KOPT-K1 (cell line): ENCODE data around the gene PVALEF.
"Not testable (repeated sequence)": the region's sequence is repeated elsewhere in the genome, so short reads cannot be mapped to it uniquely, and the experiment has no call there.

Source experiments
- H3K27ac ChIP-seq: fragments of 200-600 bp; sonication (generic); 2 replicates; pipeline ENCODE4 v1.5.1; 2016; ENCODE audit warnings: antibody characterized with exemption, mild to moderate bottlenecking, low read depth, low read length; ENCODE audit not compliant: poor library complexity, severe bottlenecking
- H3K36me3 ChIP-seq: fragments of 200-600 bp; sonication (generic); 2 replicates; pipeline ENCODE4 v1.5.1; 2017; ENCODE audit warnings: antibody characterized with exemption, mild to moderate bottlenecking, low read length, moderate library complexity; ENCODE audit not compliant: insufficient read depth
- H3K9me3 ChIP-seq: fragments of 200-600 bp; sonication (generic); 2 replicates; pipeline ENCODE4 v1.5.1; 2017; ENCODE audit warnings: antibody characterized with exemption, low read length, mild to moderate bottlenecking; ENCODE audit not compliant: insufficient read depth, poor library complexity, severe bottlenecking

Gene PVALEF

DNA sequence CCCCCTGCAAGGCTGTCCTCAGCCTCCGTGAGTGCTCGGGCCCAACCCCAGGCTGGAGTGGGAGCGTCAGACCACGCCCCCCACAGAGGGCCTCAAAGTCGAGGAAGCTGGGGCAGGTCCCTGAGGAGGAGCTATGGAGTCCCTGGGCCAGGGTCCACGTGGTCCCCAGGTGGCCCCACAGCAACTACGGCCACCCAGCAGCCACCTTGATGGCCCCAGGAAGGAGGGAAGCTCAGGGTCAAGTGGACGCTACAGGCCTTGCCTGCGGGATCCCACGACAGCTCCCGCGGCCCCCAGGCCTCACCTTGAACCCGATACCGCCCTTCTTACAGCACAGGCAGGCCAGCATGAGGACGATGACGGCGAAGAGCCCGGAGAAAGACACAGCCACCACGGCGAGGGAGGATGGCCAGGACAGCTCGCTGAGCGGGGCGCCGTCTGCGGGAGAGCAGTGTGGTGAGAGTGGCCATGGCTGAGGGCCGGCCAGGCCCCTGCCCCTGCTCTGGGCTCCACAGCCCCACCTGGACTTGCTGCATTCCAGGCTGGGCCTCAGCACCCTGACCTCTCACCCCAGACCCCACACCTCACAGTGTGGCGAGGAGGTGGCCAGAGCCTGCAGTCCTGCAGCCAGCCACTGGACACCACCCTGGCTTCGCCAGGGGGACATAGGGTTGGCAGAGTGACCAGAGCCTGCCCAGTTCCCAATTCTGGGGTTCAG lies 31.1 kb upstream of the PVALEF start:
- H3K9me3 ChIP-seq: no peaks in the 10 kb centered on the region
- H3K36me3 ChIP-seq: no peaks in the 10 kb centered on the region
- no peak overlapping the region for H3K27ac ChIP-seq

- Histone ChIP-seq H3K9me3 (no peaks in the 10 kb centered on the region), H3K36me3 (no peaks in the 10 kb centered on the region), H3K27ac (no peak overlapping the region)
These were observed 29.6 kb upstream of the PVALEF start for GRCh38 chr17:81135505-81136278.

- Histone ChIP-seq H3K9me3 (no peaks in the 10 kb centered on the region), H3K36me3 (no peaks in the 10 kb centered on the region), H3K27ac (no peak overlapping the region)
These were observed 28.9 kb upstream of the PVALEF start for GRCh38 chr17:81136366-81136765.

- H3K27ac ChIP-seq: no peak overlapping the region
- H3K36me3 ChIP-seq: no peaks in the 10 kb centered on the region
- no peaks in the 10 kb centered on the region for H3K9me3 ChIP-seq
These were observed 28.1 kb upstream of the PVALEF start for GRCh38 chr17:81137248-81137647.

- H3K27ac ChIP-seq: no peak overlapping the region
- H3K9me3 ChIP-seq: no peaks in the 10 kb centered on the region
- no peaks in the 10 kb centered on the region for H3K36me3 ChIP-seq
These were observed 27.2 kb upstream of the PVALEF start for GRCh38 chr17:81138083-81138482.

GRCh38 chr17:81138500-81138899 lies 26.8 kb upstream of the PVALEF start:
- H3K36me3 ChIP-seq: no peaks in the 10 kb centered on the region
- H3K27ac ChIP-seq: no peak overlapping the region
- no peaks in the 10 kb centered on the region for H3K9me3 ChIP-seq

DNA sequence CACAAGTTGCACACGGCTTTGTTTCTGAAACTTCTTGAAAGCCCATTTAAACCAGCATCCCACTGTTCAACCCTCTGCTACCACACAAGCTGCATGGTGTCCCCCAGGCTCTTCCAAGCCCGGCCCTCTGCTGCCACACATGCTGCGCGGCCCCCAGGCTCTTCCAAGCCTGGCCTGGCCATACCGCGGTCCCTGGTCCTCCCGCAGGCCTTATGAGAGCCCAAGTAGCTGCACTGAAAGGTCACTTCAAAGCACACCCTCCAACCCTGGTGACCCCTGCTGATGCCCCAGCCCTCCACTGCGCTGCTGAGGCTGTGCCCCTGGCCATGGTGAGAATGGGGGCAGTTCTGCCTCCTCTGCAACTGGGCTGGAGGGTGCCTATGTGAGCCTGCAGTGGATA lies 25.9 kb upstream of the PVALEF start:
- no peak overlapping the region for H3K27ac ChIP-seq
- H3K36me3 ChIP-seq: no peaks in the 10 kb centered on the region
- H3K9me3 ChIP-seq: no peaks in the 10 kb centered on the region

DNA sequence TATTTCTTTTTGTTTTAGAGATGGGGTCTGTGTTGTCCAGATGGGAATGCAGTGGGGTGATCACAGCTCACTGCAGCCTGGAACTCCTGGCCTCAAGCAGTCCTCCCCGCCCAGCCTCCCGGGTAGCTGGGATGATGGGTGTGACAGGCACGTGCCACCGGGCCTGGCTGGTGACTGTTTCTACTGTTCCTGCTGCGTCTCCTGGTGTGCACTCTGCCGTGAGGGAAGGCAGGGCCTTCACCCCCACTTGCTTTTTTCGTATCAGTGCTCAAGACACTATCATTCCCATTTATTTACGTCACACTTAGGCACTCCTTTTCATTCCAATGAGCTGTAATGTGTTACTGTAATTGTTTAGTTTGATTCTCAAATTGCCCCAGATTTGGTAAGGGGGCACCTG lies 25.3 kb upstream of the PVALEF start:
- Histone ChIP-seq H3K9me3 (no peaks in the 10 kb centered on the region), H3K36me3 (no peaks in the 10 kb centered on the region), H3K27ac (no peak overlapping the region)

DNA sequence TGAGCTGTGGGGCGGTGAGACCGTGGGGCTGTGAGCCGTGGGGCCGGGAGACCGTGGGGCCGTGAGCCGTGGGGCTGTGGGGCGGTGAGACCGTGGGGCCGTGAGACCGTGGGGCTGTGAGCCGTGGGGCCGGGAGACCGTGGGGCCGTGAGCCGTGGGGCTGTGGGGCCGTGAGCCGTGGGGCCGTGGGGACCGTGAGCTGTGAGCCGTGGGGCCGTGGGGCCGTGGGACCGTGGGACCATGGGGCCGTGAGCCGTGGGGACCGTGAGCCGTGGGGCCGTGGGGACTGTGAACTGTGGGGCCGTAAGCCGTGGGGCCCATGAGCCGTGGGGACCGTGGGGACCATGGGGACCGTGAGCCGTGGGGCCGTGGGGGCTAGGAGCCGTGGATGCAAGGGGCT lies 24.6 kb upstream of the PVALEF start:
- H3K27ac ChIP-seq: no peak overlapping the region
- no peaks in the 10 kb centered on the region for H3K9me3 ChIP-seq
- H3K36me3 ChIP-seq: no peaks in the 10 kb centered on the region

- Histone ChIP-seq H3K27ac (no peak overlapping the region), H3K9me3 (no peaks in the 10 kb centered on the region), H3K36me3 (no peaks in the 10 kb centered on the region)
These were observed 22.8 kb upstream of the PVALEF start for GRCh38 chr17:81142301-81143199.

GRCh38 chr17:81143200-81143527 lies 22.1 kb upstream of the PVALEF start:
- H3K36me3 ChIP-seq: no peaks in the 10 kb centered on the region
- no peak overlapping the region for H3K27ac ChIP-seq
- H3K9me3 ChIP-seq: no peaks in the 10 kb centered on the region

DNA sequence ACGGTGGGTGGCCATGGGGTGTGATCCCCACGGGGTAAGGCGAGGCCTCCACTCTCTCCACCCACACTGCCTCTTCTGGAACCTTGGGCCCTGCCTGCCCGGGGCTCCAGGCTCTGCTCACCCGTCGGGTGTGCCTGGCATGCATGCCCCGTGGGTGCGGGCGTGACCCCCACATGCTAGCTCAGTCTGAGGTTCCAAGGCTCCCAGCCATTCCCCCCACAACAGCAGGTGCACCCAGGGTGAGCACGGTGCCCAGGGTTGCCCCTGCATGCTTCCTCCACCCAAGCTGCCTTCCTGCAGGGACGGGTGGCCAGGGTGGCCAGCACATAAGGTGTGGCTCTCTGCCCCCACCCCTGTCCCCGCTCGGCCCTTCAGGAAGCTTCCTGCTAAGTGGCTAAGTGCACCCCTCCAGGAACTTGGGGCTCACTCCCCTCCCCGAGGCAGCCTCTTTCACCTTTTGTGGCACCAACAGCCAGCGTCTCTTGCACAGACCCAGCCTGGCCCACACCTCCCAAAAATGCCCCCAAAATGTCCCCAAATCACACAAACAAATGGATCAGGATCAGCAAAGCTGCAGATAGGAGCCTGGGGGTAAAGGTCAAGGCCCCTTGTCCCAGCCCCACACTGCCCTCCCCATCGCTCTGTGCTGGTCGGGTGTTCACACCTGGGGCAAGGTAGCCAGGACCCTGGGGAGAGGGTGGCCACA lies 21.4 kb upstream of the PVALEF start:
- Histone ChIP-seq H3K36me3 (no peaks in the 10 kb centered on the region), H3K27ac (no peak overlapping the region), H3K9me3 (no peaks in the 10 kb centered on the region)

DNA sequence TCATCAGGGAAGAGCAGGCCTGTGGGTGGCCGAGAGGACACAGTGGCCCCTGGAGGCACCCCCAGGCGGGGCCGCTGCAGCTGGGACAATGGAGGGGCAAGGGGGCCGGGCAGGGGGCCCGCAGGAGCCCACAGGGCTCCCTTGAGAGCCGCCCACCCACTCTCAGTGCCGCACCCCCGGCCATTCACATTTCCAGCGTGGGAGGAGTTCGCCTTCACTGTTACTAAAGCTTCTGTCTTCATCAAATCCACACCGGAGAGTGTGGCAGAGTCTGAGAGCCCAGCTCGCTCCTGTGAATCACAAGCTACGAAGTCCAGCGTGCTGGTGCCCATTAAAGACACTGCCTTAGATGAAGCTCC lies 20.9 kb upstream of the PVALEF start:
- Histone ChIP-seq H3K27ac (no peak overlapping the region), H3K36me3 (no peaks in the 10 kb centered on the region), H3K9me3 (no peaks in the 10 kb centered on the region)

GRCh38 chr17:81146208-81146607 lies 19.1 kb upstream of the PVALEF start:
- not testable (repeated sequence) for H3K36me3 ChIP-seq, H3K27ac ChIP-seq, H3K9me3 ChIP-seq

GRCh38 chr17:81147701-81148100 lies 17.6 kb upstream of the PVALEF start:
- Histone ChIP-seq H3K27ac (no peak overlapping the region), H3K36me3 (no peaks in the 10 kb centered on the region), H3K9me3 (no peaks in the 10 kb centered on the region)
